ENCODE measurements around the gene PLEKHO1. TPM values are rescaled to one million over a fixed set of nuclear protein-coding genes. Genes with fewer than 3 reads are reported as not detected.

Gene PLEKHO1
- polyA plus RNA-seq, 2 donors = 25.1 to 36.7 TPM

GRCh38 chr1:150164779-150165178 lies 15.1 kb downstream of the PLEKHO1 start:
- Histone ChIP-seq H3K27ac (ENCODE audit: low read depth in 2 of 2, low read length in 1 of 2) (peak overlapping the region in 1 of 2 donors; percentile 53), H3K4me1 (ENCODE audit: control insufficient read depth in 2 of 2, insufficient read depth in 2 of 2, low read length in 1 of 2) (peaks cover 0 to 2% of the 10 kb centered on the region in 2 donors), H3K4me3 (ENCODE audit: low read depth in 1 of 2, low read length in 2 of 2) (no peak overlapping the region), H3K9me3 (ENCODE audit: control insufficient read depth in 2 of 2, insufficient read depth in 1 of 2, low read depth in 1 of 2, low read length in 1 of 2) (no peaks in the 10 kb centered on the region), H3K36me3 (ENCODE audit: control insufficient read depth in 2 of 2, insufficient read depth in 2 of 2, low read length in 1 of 2) (no peaks in the 10 kb centered on the region), H3K27me3 (ENCODE audit: control insufficient read depth in 1 of 2, insufficient read depth in 2 of 2, low read length in 2 of 2) (no peaks in the 10 kb centered on the region)
- 88 to 90% methylated on average over 5 of the region's 5 CpGs for WGBS, 2 donors

DNA sequence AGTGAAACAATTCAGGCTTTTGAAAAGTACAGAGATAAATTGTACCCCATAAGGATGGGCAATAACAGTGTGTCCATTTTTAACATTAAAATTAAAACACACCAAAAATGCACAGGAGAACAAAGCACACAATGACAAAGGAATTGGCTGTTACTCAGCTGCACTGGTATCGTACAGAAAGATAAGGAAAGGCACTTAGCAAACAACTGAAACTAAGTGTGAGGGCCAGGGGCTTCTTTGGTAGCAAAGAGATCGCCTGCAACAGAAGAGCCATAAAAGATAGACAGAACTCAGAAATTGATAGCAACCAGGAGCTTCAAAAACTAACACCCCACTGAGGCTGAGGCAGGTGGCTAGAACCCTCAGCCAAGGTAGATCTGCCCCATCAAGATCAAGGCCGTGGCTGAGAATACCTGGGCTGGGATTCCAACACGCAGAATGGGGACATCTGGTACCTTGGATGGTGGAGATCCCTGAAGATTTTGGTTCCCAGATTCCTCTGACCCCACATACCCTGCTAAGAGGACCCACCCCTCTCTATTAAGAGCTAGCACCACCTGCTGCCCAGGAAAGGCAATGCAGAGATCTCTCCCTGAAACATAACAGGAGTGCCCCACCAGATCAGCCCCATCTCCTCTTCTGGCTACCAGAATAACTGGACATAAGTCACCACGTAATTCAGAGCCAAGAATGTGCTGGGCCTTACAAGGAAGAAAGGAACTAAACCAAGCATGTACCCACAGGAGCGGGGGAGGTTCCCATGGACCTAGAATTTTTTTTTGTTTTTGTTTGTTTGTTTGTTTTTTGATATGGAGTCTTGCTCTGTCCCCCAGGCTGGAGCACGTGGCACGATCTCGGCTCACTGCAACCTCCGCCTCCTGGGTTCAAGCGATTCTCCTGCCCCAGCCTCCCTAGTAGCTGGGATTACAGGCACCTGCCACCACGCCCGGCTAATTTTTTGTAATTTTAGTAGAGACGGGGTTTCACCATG lies 16.2 kb downstream of the PLEKHO1 start:
- Histone ChIP-seq H3K27me3 (ENCODE audit: control insufficient read depth in 1 of 2, insufficient read depth in 2 of 2, low read length in 2 of 2) (no peaks in the 10 kb centered on the region), H3K4me1 (ENCODE audit: control insufficient read depth in 2 of 2, insufficient read depth in 2 of 2, low read length in 1 of 2) (peaks cover 0 to 2% of the 10 kb centered on the region in 2 donors), H3K27ac (ENCODE audit: low read depth in 2 of 2, low read length in 1 of 2) (no peak overlapping the region), H3K4me3 (ENCODE audit: low read depth in 1 of 2, low read length in 2 of 2) (no peak overlapping the region), H3K36me3 (ENCODE audit: control insufficient read depth in 2 of 2, insufficient read depth in 2 of 2, low read length in 1 of 2) (no peaks in the 10 kb centered on the region), H3K9me3 (ENCODE audit: control insufficient read depth in 2 of 2, insufficient read depth in 1 of 2, low read depth in 1 of 2, low read length in 1 of 2) (no peaks in the 10 kb centered on the region)
- WGBS, 2 donors = 67% methylated on average over 14 of the region's 14 CpGs

DNA sequence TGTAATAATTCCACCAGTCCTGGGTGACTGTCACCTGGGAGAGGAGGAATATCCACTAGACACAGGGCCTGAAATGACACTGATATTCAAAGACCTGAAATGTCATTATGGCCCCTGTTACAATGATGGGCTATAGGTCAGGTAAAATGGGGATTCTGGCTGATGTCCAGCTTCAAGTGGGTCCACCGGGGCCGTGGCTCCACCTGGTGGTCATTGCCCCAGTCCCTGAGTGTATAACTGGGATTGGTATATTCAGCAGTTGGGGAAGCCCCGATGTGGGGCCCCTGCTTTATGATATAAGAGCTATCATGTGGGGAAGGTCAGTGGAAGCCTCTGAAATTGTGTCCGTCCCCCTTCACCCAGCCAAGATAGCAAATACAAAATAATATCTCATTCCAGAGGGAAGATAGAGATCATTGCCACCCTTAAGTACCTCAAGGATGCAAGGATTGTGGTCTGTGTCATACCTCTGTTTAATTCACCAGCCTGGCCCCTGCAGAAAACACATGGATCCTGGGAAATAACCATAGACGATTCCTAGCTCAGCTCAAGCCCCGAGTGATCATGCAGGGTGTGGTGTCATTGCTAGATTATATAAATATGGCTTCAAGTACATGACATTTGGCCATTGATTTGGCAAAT lies 19.4 kb downstream of the PLEKHO1 start:
- WGBS, 2 donors = 13 to 15% methylated on average over 6 of the region's 6 CpGs
- Histone ChIP-seq H3K27me3 (ENCODE audit: control insufficient read depth in 1 of 2, insufficient read depth in 2 of 2, low read length in 2 of 2) (no peaks in the 10 kb centered on the region), H3K4me3 (ENCODE audit: low read depth in 1 of 2, low read length in 2 of 2) (no peak overlapping the region), H3K27ac (ENCODE audit: low read depth in 2 of 2, low read length in 1 of 2) (no peak overlapping the region), H3K4me1 (ENCODE audit: control insufficient read depth in 2 of 2, insufficient read depth in 2 of 2, low read length in 1 of 2) (peaks cover 0 to 2% of the 10 kb centered on the region in 2 donors), H3K36me3 (ENCODE audit: control insufficient read depth in 2 of 2, insufficient read depth in 2 of 2, low read length in 1 of 2) (no peaks in the 10 kb centered on the region), H3K9me3 (ENCODE audit: control insufficient read depth in 2 of 2, insufficient read depth in 1 of 2, low read depth in 1 of 2, low read length in 1 of 2) (no peaks in the 10 kb centered on the region)

- WGBS, 2 donors = 64 to 86% methylated on average over 2 of the region's 2 CpGs
- Histone ChIP-seq H3K27me3 (ENCODE audit: control insufficient read depth in 1 of 2, insufficient read depth in 2 of 2, low read length in 2 of 2) (no peaks in the 10 kb centered on the region), H3K9me3 (ENCODE audit: control insufficient read depth in 2 of 2, insufficient read depth in 1 of 2, low read depth in 1 of 2, low read length in 1 of 2) (no peaks in the 10 kb centered on the region), H3K27ac (ENCODE audit: low read depth in 2 of 2, low read length in 1 of 2) (no peak overlapping the region), H3K36me3 (ENCODE audit: control insufficient read depth in 2 of 2, insufficient read depth in 2 of 2, low read length in 1 of 2) (no peaks in the 10 kb centered on the region), H3K4me1 (ENCODE audit: control insufficient read depth in 2 of 2, insufficient read depth in 2 of 2, low read length in 1 of 2) (peaks cover 0 to 2% of the 10 kb centered on the region in 2 donors), H3K4me3 (ENCODE audit: low read depth in 1 of 2, low read length in 2 of 2) (no peak overlapping the region)
These were observed 22.1 kb downstream of the PLEKHO1 start for GRCh38 chr1:150171801-150172200.

DNA sequence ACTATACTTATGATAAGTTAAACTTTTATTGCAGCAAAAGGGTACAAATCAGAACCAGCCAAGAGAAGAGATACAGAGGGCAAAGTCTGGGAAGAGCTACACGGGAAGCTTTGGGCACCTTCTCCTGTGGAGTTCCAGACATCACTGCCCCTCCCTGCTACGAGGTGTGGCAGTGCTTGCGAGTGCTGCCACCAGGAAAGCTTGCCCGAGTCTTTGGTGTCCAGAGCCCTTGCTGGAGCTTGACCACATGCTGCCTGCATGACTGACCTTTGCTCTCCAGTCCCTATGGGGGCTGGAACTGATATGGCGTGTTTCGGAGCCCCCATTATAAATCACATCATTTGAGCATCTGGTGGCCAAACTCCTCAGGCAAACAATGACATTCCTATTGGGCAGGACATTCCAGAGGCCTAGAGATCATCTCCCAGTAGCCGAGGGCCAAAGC lies 23.4 kb downstream of the PLEKHO1 start:
- no peaks in the 10 kb centered on the region for H3K9me3 ChIP-seq (ENCODE audit: control insufficient read depth in 2 of 2, insufficient read depth in 1 of 2, low read depth in 1 of 2, low read length in 1 of 2)
- 74 to 82% methylated on average over 7 of the region's 7 CpGs for WGBS, 2 donors
- H3K36me3 ChIP-seq (ENCODE audit: control insufficient read depth in 2 of 2, insufficient read depth in 2 of 2, low read length in 1 of 2) = no peaks in the 10 kb centered on the region
- H3K4me1 ChIP-seq (ENCODE audit: control insufficient read depth in 2 of 2, insufficient read depth in 2 of 2, low read length in 1 of 2) = peaks cover 0 to 2% of the 10 kb centered on the region in 2 donors
- H3K4me3 ChIP-seq (ENCODE audit: low read depth in 1 of 2, low read length in 2 of 2) = no peak overlapping the region
- H3K27me3 ChIP-seq (ENCODE audit: control insufficient read depth in 1 of 2, insufficient read depth in 2 of 2, low read length in 2 of 2) = no peaks in the 10 kb centered on the region
- no peak overlapping the region for H3K27ac ChIP-seq (ENCODE audit: low read depth in 2 of 2, low read length in 1 of 2)

DNA sequence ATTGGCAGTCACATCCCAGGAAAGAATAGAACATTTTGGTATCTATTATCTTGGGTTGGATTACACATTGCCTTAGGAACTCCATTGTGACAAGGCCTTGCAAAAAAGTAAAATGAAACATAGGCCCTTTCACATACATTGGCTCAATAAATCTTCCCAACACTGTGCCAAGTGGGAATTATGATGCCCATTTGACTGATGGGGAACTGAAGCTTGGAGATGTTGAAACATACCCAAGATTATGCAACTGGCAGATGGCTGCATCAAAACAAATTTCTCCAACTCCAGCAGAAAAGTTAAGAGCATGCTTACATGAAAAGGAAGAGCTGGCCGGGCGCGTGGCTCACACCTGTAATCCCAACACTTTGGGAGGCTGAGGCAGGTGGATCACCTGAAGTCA lies 26.9 kb downstream of the PLEKHO1 start:
- WGBS, 2 donors = 62 to 70% methylated on average over 3 of the region's 3 CpGs
- Histone ChIP-seq H3K27ac (ENCODE audit: low read depth in 2 of 2, low read length in 1 of 2) (no peak overlapping the region), H3K36me3 (ENCODE audit: control insufficient read depth in 2 of 2, insufficient read depth in 2 of 2, low read length in 1 of 2) (no peaks in the 10 kb centered on the region), H3K9me3 (ENCODE audit: control insufficient read depth in 2 of 2, insufficient read depth in 1 of 2, low read depth in 1 of 2, low read length in 1 of 2) (no peaks in the 10 kb centered on the region), H3K27me3 (ENCODE audit: control insufficient read depth in 1 of 2, insufficient read depth in 2 of 2, low read length in 2 of 2) (no peaks in the 10 kb centered on the region), H3K4me3 (ENCODE audit: low read depth in 1 of 2, low read length in 2 of 2) (no peak overlapping the region), H3K4me1 (ENCODE audit: control insufficient read depth in 2 of 2, insufficient read depth in 2 of 2, low read length in 1 of 2) (peaks cover 0 to 2% of the 10 kb centered on the region in 2 donors)

DNA sequence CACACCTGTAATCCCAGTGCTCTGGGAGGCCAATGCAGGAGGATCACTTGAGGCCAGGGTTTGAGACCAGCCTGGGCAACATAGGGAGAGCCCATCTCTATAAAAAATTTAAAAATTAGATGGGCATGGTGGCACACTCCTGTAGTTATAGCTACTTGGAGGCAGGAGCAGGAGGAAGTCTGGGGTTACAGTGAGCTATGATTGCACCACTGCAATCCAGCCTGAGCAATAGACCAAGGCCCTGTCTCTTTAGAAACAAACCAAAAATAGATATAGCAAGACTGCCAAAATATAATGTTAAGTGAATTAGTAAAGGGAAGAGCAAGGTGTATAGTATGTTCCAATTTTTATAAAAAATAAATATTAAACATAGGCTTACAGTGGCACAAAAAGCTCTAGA lies 28.8 kb downstream of the PLEKHO1 start:
- H3K27ac ChIP-seq (ENCODE audit: low read depth in 2 of 2, low read length in 1 of 2) = no peak overlapping the region
- H3K4me1 ChIP-seq (ENCODE audit: control insufficient read depth in 2 of 2, insufficient read depth in 2 of 2, low read length in 1 of 2) = no peaks in the 10 kb centered on the region
- no peaks in the 10 kb centered on the region for H3K9me3 ChIP-seq (ENCODE audit: control insufficient read depth in 2 of 2, insufficient read depth in 1 of 2, low read depth in 1 of 2, low read length in 1 of 2)
- no peaks in the 10 kb centered on the region for H3K36me3 ChIP-seq (ENCODE audit: control insufficient read depth in 2 of 2, insufficient read depth in 2 of 2, low read length in 1 of 2)
- no peak overlapping the region for H3K4me3 ChIP-seq (ENCODE audit: low read depth in 1 of 2, low read length in 2 of 2)
- no peaks in the 10 kb centered on the region for H3K27me3 ChIP-seq (ENCODE audit: control insufficient read depth in 1 of 2, insufficient read depth in 2 of 2, low read length in 2 of 2)

DNA sequence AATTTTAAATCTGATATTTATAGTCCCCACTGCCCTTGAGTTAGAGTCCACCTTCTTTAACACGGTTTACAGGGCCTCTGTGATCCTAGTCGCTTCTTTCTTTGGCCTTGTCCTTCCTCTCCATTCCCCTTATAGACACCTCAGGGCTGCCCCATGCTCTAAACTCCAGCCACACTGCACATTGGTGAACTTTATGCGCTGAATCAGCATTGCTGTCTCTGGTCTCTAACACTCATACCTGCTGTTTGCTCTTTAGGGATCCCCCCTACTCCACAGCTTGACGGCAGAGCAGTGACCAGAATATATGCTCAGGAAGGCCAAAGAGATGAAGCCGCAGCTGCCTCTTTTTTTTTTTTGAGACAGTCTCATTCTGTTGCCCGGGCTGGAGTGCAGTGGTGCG lies 30.2 kb downstream of the PLEKHO1 start:
- H3K4me1 ChIP-seq (ENCODE audit: control insufficient read depth in 2 of 2, insufficient read depth in 2 of 2, low read length in 1 of 2) = no peaks in the 10 kb centered on the region
- no peak overlapping the region for H3K4me3 ChIP-seq (ENCODE audit: low read depth in 1 of 2, low read length in 2 of 2)
- H3K27me3 ChIP-seq (ENCODE audit: control insufficient read depth in 1 of 2, insufficient read depth in 2 of 2, low read length in 2 of 2) = no peaks in the 10 kb centered on the region
- H3K27ac ChIP-seq (ENCODE audit: low read depth in 2 of 2, low read length in 1 of 2) = no peak overlapping the region
- WGBS, 2 donors = 92% methylated on average over 7 of the region's 7 CpGs
- H3K36me3 ChIP-seq (ENCODE audit: control insufficient read depth in 2 of 2, insufficient read depth in 2 of 2, low read length in 1 of 2) = no peaks in the 10 kb centered on the region
- H3K9me3 ChIP-seq (ENCODE audit: control insufficient read depth in 2 of 2, insufficient read depth in 1 of 2, low read depth in 1 of 2, low read length in 1 of 2) = no peaks in the 10 kb centered on the region

DNA sequence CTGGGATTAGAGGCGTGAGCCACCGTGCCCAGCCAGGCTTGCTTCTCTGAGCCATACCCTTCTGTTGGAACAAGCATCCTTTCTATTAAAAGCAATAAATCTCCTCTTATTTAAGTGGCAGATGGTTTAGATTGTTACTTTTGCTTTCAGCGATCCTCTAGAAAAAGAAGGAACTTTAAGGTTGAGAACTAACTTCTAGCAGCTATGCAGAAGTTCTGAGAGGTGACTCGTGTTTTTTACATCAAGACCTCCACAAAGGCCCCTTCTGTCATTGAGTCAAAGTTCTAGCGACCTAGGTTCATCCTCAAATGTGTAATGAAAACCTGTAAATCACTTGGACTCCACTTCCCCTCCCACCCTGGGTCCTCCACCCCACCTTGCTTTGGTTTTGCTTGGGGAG lies 30.8 kb downstream of the PLEKHO1 start:
- Histone ChIP-seq H3K36me3 (ENCODE audit: control insufficient read depth in 2 of 2, insufficient read depth in 2 of 2, low read length in 1 of 2) (no peaks in the 10 kb centered on the region), H3K9me3 (ENCODE audit: control insufficient read depth in 2 of 2, insufficient read depth in 1 of 2, low read depth in 1 of 2, low read length in 1 of 2) (no peaks in the 10 kb centered on the region), H3K27ac (ENCODE audit: low read depth in 2 of 2, low read length in 1 of 2) (no peak overlapping the region), H3K4me3 (ENCODE audit: low read depth in 1 of 2, low read length in 2 of 2) (no peak overlapping the region), H3K4me1 (ENCODE audit: control insufficient read depth in 2 of 2, insufficient read depth in 2 of 2, low read length in 1 of 2) (no peaks in the 10 kb centered on the region), H3K27me3 (ENCODE audit: control insufficient read depth in 1 of 2, insufficient read depth in 2 of 2, low read length in 2 of 2) (no peaks in the 10 kb centered on the region)
- WGBS, 2 donors = 68 to 69% methylated on average over 5 of the region's 5 CpGs
